CD4-positive, alpha-beta T cell treated with Interleukin-1 beta for 1 hour (primary cell): ENCODE data around the gene PITX1.
"Not testable (repeated sequence)": the region's sequence is repeated elsewhere in the genome, so short reads cannot be mapped to it uniquely, and the experiment has no call there.

Source experiments
- DNase-seq, 2 donors: peaks; one replicate each; pipeline ENCODE4 v3.0.0-alpha.2; 2020 to 2022

PITX1 gene

DNA sequence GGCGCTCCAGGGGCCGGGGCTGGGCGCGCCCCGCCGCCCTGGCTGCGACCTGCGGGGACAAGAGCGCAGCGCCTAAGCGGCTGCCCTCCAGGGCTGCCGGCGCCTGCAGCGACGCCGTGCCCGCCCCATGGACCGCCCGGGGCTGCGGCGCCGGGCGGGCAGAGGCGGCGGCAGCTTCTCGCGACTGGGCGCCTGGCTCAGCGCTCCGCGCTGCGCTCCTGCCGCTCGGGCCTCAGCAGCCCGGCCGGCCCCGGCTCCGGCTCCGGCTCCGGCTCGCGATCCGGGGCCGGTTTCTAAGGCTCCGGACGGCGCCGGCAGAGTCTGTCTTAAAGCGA, at the start of gene PITX1:
Gene PITX1, minus strand, starts transcription at position 328 of the 335 bp plus-strand sequence. CDS start 347 bp downstream, outside the sequence.
- no peak for DNase-seq

DNA sequence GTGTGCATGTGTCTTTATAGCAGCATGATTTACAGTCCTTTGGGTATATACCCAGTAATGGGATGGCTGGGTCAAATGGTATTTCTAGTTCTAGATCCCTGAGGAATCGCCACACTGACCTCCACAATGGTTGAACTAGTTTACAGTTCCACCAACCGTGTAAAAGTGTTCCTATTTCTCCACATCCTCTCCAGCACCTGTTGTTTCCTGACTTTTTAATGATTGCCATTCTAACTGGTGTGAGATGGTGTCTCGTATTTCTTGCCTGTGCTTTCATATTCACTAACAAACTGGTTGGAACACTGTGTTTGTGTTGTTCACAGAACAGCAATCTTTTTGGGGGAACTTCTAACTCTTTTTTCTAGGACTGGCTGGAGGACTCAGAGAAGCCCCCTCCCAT, 49.3 kb upstream of the PITX1 start:
- not testable (repeated sequence) for DNase-seq

DNA sequence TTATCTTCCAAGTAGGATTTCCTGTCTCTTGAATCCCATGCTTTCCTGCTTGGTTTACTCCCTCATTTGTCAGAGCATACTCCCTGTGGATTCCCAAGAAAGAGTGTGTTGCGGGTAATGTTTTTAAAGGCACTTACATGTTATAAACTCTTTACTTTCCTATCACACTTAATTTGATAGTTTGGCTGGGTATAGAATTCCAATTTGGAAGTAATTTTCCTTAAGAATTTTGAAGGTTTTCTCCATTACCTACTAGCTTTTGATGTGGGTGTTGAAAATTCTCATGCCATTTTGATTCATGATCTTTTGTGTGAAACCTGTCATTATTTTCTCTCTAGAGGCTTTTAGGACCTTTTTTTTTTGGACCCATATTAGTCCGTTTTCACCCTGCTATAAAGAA, 47.2 kb upstream of the PITX1 start:
- DNase-seq: no peak

GRCh38 chr5:135079760-135080159, 45.7 kb upstream of the PITX1 start:
- DNase-seq: no peak

GRCh38 chr5:135079099-135079681, 45.2 kb upstream of the PITX1 start:
- DNase-seq: no peak

- no peak for DNase-seq
These were observed 42.8 kb upstream of the PITX1 start for GRCh38 chr5:135076801-135077200.

- no peak for DNase-seq
These were observed 42.0 kb upstream of the PITX1 start for GRCh38 chr5:135076051-135076491.

GRCh38 chr5:135075621-135076020, 41.6 kb upstream of the PITX1 start:
- no peak for DNase-seq

GRCh38 chr5:135073761-135074345, 39.8 kb upstream of the PITX1 start:
- no peak for DNase-seq

GRCh38 chr5:135072387-135073281, 38.6 kb upstream of the PITX1 start:
- no peak for DNase-seq

GRCh38 chr5:135071311-135071710, 37.3 kb upstream of the PITX1 start:
- DNase-seq: no peak

- no peak for DNase-seq
These were observed 36.0 kb upstream of the PITX1 start for GRCh38 chr5:135069895-135070657.

- no peak for DNase-seq
These were observed 35.2 kb upstream of the PITX1 start for GRCh38 chr5:135069016-135069770.

DNA sequence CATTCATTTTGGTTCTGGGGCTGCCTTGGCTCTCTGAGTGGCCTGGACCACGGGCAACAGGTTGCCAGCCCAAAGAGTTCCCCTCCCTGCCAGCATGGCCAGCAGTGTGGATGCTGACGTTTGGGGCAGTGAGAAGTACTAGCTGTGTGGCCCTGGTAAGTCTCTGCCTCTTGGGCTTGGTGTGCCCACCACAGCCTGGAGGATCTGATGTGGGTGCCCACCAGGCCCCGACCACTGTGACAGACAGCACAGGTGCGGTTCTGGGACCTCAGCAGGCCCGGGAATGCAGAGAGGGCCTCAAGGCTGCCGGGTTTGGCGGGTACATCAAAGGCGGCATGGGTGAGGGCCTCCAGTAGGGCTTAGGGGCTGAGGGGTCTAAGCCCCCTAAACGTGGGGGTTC, 33.6 kb upstream of the PITX1 start:
- DNase-seq: no peak

DNA sequence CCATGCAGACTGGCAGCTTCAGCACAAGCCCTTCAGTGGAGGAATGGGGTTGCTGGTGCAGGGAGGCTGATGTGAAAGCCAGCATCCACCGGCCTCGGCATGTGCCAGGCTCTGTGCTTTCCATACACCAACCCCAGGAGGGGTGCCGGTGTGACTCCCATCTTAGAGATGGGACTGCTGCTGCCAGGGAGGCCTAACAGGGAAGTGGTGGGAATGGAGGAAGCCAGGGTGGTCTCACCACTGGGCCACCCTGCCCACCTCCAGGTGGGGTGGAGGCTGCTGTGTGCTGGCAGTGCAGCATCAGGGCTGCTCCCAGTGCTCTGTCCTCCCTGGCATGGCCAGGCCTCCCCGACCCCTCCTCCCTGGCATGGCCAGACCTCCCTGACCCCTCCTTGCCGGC, 32.8 kb upstream of the PITX1 start:
- no peak for DNase-seq

GRCh38 chr5:135065306-135066265, 31.6 kb upstream of the PITX1 start:
- no peak for DNase-seq

DNA sequence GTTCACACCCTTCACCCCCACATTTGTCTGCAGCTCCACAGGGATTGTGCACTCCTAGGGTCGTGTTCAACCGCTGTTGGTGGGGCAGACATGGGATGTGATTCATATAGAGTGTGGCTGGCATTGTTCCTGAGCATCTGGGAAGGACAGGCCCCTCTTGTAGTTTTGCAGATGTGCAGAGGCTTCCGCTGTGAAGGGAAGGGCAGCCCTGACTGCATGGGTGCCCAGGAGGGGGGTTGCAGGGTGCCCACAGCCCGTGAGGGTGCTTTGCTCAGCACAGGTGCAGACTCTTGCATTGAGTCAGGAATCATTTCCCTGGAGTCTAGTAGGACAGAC, 30.2 kb upstream of the PITX1 start:
- DNase-seq: no peak

GRCh38 chr5:135063511-135064234, 29.6 kb upstream of the PITX1 start:
- no peak for DNase-seq

GRCh38 chr5:135063056-135063445, 29.0 kb upstream of the PITX1 start:
- DNase-seq: no peak

GRCh38 chr5:135062216-135063055, 28.4 kb upstream of the PITX1 start:
- DNase-seq: no peak
